Mesendoderm (in vitro differentiated cells): ENCODE results near the gene HLA-DRB1.
"Not testable (repeated sequence)": the region's sequence is repeated elsewhere in the genome, so short reads cannot be mapped to it uniquely, and the experiment has no call there.

Experiments used
- DNase-seq: peaks from one replicate; pipeline ENCODE4 v3.0.0; 2013
- H2AK5ac ChIP-seq: 2 replicates; pipeline ENCODE4 v1.6.1; 2013; ENCODE audit warnings: low read length, inconsistent platforms
- H2BK120ac ChIP-seq: 2 replicates; pipeline ENCODE4 v1.6.1; 2013; ENCODE audit warnings: low read depth, mild to moderate bottlenecking, low read length, moderate library complexity, mixed read lengths
- H2BK15ac ChIP-seq: replicated peaks from 2 replicates; pipeline ENCODE4 v1.6.1; 2013; ENCODE audit warnings: low read depth, mild to moderate bottlenecking, moderate library complexity
- H2BK5ac ChIP-seq: 2 replicates; pipeline ENCODE4 v1.6.1; 2013; ENCODE audit warnings: low read length, inconsistent platforms
- H3K18ac ChIP-seq: 2 replicates; pipeline ENCODE4 v1.6.1; 2013; ENCODE audit warnings: mild to moderate bottlenecking, low read length, mixed read lengths
- H3K23ac ChIP-seq: one replicate; pipeline ENCODE4 v1.6.1; 2013; ENCODE audit warnings: low read length
- H3K27ac ChIP-seq: 2 replicates; pipeline ENCODE4 v1.5.1; 2013; ENCODE audit warnings: low read depth, mild to moderate bottlenecking, inconsistent platforms, low read length, moderate library complexity
- H3K27me3 ChIP-seq: 2 replicates; pipeline ENCODE4 v1.6.1; 2013; ENCODE audit warnings: low read length, control low read depth, mild to moderate bottlenecking, inconsistent platforms; ENCODE audit not compliant: insufficient read depth, poor library complexity
- H3K36me3 ChIP-seq: 2 replicates; pipeline ENCODE4 v1.6.1; 2013; ENCODE audit warnings: low read length, inconsistent platforms; ENCODE audit not compliant: control insufficient read depth, insufficient read depth
- H3K4ac ChIP-seq: one replicate; pipeline ENCODE4 v1.6.1; 2013; ENCODE audit warnings: low read depth, mild to moderate bottlenecking, low read length, moderate library complexity
- H3K4me1 ChIP-seq: 2 replicates; pipeline ENCODE4 v1.6.1; 2013; ENCODE audit warnings: low read depth, low read length, inconsistent platforms; ENCODE audit not compliant: control insufficient read depth
- H3K4me2 ChIP-seq: 2 replicates; pipeline ENCODE4 v1.6.1; 2013; ENCODE audit warnings: low read length
- H3K4me3 ChIP-seq: 2 replicates; pipeline ENCODE4 v1.5.1; 2013; ENCODE audit warnings: mild to moderate bottlenecking, low read length
- H3K56ac ChIP-seq: one replicate; pipeline ENCODE4 v1.6.1; 2013; ENCODE audit warnings: low read length
- H3K79me1 ChIP-seq: 2 replicates; pipeline ENCODE4 v1.6.1; 2013; ENCODE audit warnings: low read length, inconsistent platforms
- H3K79me2 ChIP-seq: 2 replicates; pipeline ENCODE4 v1.6.1; 2013; ENCODE audit warnings: mild to moderate bottlenecking, low read length; ENCODE audit not compliant: control insufficient read depth, insufficient read depth
- H3K9ac ChIP-seq: 2 replicates; pipeline ENCODE4 v1.6.1; 2013; ENCODE audit warnings: low read length, inconsistent platforms
- H4K5ac ChIP-seq: one replicate; pipeline ENCODE4 v1.6.1; 2013; ENCODE audit warnings: low read length
- H4K8ac ChIP-seq: one replicate; pipeline ENCODE4 v1.6.1; 2013; ENCODE audit warnings: low read depth, mild to moderate bottlenecking, control low read depth, low read length, moderate library complexity
- WGBS: extraction: QIAGEN DNeasy Blood & Tissue Kit; methylation state at CpG from one replicate; pipeline ENCODE4 v1.1.7; 2013; ENCODE audit warnings: low lambda C conversion rate, missing lambda C conversion rate; ENCODE audit not compliant: insufficient coverage; ENCODE audit errors: extremely low coverage; 5-methylcytosine and 5-hydroxymethylcytosine counted together

Gene HLA-DRB1

DNA sequence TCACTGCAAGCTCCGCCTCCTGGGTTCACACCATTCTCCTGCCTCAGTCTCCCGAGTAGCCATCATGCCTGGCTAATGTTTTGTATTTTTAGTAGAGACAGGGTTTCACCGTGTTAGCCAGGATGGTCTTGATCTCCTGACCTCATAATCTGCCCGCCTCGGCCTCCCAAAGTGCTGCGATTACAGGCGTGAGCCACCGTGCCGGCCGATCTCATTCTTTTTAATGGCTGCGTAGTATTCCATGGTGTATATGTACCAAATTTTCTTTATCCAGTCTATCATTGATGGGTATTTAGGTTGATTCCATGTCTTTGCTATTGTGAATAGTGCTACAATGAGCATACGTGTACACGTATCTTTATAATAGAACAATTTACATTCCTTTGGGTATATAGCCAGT, 40.1 kb upstream of the HLA-DRB1 start:
- H3K79me1 ChIP-seq, H4K8ac ChIP-seq, H3K9ac ChIP-seq, H3K23ac ChIP-seq, H3K27ac ChIP-seq, H3K56ac ChIP-seq, H3K79me2 ChIP-seq, H2BK120ac ChIP-seq, H3K4ac ChIP-seq, H3K36me3 ChIP-seq, H3K4me2 ChIP-seq, H2BK5ac ChIP-seq, DNase-seq, H3K4me3 ChIP-seq, H4K5ac ChIP-seq, H2AK5ac ChIP-seq, H3K18ac ChIP-seq, H2BK15ac ChIP-seq, H3K4me1 ChIP-seq, H3K27me3 ChIP-seq: not testable (repeated sequence)
- WGBS: no CpG with 5 or more reads among the region's 13 CpGs

DNA sequence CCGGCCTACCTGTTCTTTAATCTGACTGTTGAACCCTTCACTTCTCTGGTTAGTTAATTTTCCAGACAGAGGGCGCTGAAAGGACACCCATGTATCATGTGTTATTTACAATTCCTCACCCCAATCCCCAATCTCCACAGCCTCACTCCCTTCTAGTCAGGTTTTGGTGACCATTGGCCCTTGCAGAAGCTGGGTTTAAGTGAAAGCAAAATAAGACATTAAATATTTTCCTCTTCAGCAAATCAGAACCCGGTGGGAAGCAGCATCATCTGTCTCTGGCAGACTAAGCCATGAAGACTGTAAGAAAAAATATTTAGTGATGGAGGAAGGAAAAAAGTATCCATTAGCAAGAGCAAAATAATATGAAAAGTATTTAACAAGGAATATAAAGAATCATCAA, 38.2 kb upstream of the HLA-DRB1 start:
- Histone ChIP-seq H3K4me3 (no peak overlapping the region), H2AK5ac (no peak overlapping the region), H4K5ac (no peak overlapping the region), H3K23ac (no peak overlapping the region), H3K27ac (no peak overlapping the region), H3K56ac (no peak overlapping the region), H3K79me2 (no peaks in the 10 kb centered on the region), H2BK120ac (no peak overlapping the region), H3K4me2 (no peak overlapping the region), H4K8ac (no peak overlapping the region), H2BK15ac (no peak overlapping the region), H3K79me1 (no peaks in the 10 kb centered on the region), H3K9ac (no peak overlapping the region), H3K18ac (no peak overlapping the region), H3K27me3 (no peaks in the 10 kb centered on the region), H3K36me3 (no peaks in the 10 kb centered on the region), H3K4me1 (no peaks in the 10 kb centered on the region), H2BK5ac (no peak overlapping the region), H3K4ac (no peak overlapping the region)
- no peak for DNase-seq
- no CpG with 5 or more reads among the region's 3 CpGs for WGBS

DNA sequence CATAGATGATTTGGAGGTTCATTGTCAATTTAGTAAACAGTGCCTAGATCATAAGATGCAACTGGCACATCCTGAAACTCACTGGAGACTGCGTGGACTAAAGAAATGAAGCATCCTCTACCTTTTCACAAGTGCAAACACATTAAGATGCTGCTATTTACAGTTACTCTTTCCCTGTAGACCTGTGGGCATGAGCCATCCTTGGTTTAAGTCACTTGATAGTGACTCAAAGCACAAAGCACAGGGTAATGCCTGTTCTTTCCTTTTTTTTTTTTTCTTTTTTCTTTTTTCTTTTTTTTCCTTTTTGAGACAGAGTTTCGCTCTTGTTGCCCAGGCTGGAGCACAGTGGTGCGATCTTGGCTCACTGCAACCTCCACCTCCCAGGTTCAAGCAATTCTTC, 37.6 kb upstream of the HLA-DRB1 start:
- Histone ChIP-seq H3K18ac (no peak overlapping the region), H2BK5ac (no peak overlapping the region), H4K8ac (no peak overlapping the region), H2AK5ac (no peak overlapping the region), H3K27ac (no peak overlapping the region), H3K27me3 (no peaks in the 10 kb centered on the region), H3K79me1 (no peaks in the 10 kb centered on the region), H3K9ac (no peak overlapping the region), H2BK15ac (no peak overlapping the region), H3K4me3 (no peak overlapping the region), H3K4me1 (no peaks in the 10 kb centered on the region), H3K23ac (no peak overlapping the region), H3K4ac (no peak overlapping the region), H4K5ac (no peak overlapping the region), H2BK120ac (no peak overlapping the region), H3K36me3 (no peaks in the 10 kb centered on the region), H3K4me2 (no peak overlapping the region), H3K56ac (no peak overlapping the region), H3K79me2 (no peaks in the 10 kb centered on the region)
- DNase-seq: no peak
- WGBS: no CpG with 5 or more reads among the region's 3 CpGs

DNA sequence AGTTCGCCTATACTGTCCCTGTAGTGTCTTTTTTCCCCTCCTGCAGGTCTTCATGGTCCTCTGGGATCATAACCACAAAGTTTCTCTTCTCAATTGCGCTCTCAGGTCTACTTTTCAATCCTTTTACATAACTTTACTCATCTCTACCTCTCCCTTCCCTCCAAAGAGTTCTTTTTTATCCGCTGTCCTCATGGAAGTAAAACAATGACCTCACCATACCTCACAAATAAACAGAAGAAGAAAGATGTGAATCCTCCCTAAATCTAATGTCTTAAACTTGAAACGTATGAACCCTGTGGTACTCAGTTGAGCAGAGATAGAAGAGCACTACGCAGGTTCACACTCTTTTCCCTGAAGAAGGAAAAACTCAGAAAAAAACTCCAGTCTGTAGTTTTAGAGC, 35.5 kb upstream of the HLA-DRB1 start:
- Histone ChIP-seq H3K18ac (no peak overlapping the region), H2BK5ac (no peak overlapping the region), H2AK5ac (no peak overlapping the region), H4K8ac (no peak overlapping the region), H3K27me3 (no peaks in the 10 kb centered on the region), H3K9ac (no peak overlapping the region), H3K56ac (no peak overlapping the region), H3K23ac (no peak overlapping the region), H3K27ac (no peak overlapping the region), H3K4me2 (no peak overlapping the region), H3K79me2 (no peaks in the 10 kb centered on the region), H3K4me1 (no peaks in the 10 kb centered on the region), H4K5ac (no peak overlapping the region), H2BK120ac (no peak overlapping the region), H3K79me1 (no peaks in the 10 kb centered on the region), H3K4ac (no peak overlapping the region), H2BK15ac (no peak overlapping the region), H3K36me3 (no peaks in the 10 kb centered on the region), H3K4me3 (no peak overlapping the region)
- no CpG with 5 or more reads among the region's 5 CpGs for WGBS
- DNase-seq: no peak

DNA sequence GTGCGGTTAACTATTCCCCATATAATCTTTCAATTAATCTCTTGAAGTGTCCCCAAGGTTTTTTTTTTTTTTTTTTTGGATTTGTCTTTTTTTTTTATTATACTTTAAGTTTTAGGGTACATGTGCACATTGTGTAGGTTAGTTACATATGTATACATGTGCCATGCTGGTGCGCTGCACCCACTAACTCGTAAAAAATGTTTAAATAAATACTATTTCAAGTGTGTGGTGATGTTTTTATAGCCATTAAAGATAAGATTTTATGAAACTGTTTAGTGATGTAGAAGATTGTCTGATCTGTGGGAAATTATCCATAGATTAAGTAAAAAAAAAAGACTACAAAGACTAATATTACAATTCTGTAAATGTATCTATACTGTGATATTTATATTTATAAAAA, 34.9 kb upstream of the HLA-DRB1 start:
- no peak overlapping the region for H3K23ac ChIP-seq
- no peak overlapping the region for H3K18ac ChIP-seq
- DNase-seq: no peak
- no peaks in the 10 kb centered on the region for H3K4me1 ChIP-seq
- no peak overlapping the region for H3K56ac ChIP-seq
- no peak overlapping the region for H3K4me3 ChIP-seq
- no peak overlapping the region for H2BK120ac ChIP-seq
- H2AK5ac ChIP-seq: no peak overlapping the region
- no peaks in the 10 kb centered on the region for H3K36me3 ChIP-seq
- H2BK15ac ChIP-seq: no peak overlapping the region
- no peak overlapping the region for H3K4me2 ChIP-seq
- H3K9ac ChIP-seq: no peak overlapping the region
- no peak overlapping the region for H4K5ac ChIP-seq
- H3K27me3 ChIP-seq: no peaks in the 10 kb centered on the region
- no peak overlapping the region for H3K27ac ChIP-seq
- no peaks in the 10 kb centered on the region for H3K79me2 ChIP-seq
- no peak overlapping the region for H4K8ac ChIP-seq
- H3K4ac ChIP-seq: no peak overlapping the region
- H3K79me1 ChIP-seq: no peaks in the 10 kb centered on the region
- no peak overlapping the region for H2BK5ac ChIP-seq
- WGBS: no CpG with 5 or more reads among the region's 3 CpGs

DNA sequence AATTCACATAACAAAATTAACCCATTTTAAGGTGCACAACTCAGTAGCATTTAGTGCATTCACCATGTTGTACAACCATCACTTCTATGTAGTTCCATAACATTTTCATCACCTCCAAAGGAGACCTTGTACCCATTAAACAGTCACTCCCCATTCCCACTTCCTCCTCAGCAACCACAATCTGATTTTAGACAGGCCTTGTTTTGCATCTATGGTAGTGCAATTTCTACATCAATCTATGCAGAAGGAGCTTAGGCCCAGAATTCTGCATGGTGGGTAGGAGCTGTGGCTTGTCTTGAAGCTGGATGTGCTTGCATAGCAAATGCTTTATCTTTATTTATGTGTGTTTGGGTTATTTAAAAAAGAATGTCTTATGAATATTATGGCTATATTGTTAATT, 34.0 kb upstream of the HLA-DRB1 start:
- no peak overlapping the region for H4K5ac ChIP-seq
- no peak overlapping the region for H2BK15ac ChIP-seq
- H2BK120ac ChIP-seq: no peak overlapping the region
- H3K4me1 ChIP-seq: no peaks in the 10 kb centered on the region
- H3K4me3 ChIP-seq: no peak overlapping the region
- no peaks in the 10 kb centered on the region for H3K79me2 ChIP-seq
- H3K23ac ChIP-seq: no peak overlapping the region
- H3K56ac ChIP-seq: no peak overlapping the region
- H3K36me3 ChIP-seq: no peaks in the 10 kb centered on the region
- no peak overlapping the region for H2AK5ac ChIP-seq
- H3K4me2 ChIP-seq: no peak overlapping the region
- H3K27ac ChIP-seq: no peak overlapping the region
- H3K9ac ChIP-seq: no peak overlapping the region
- no peak overlapping the region for H3K4ac ChIP-seq
- H3K27me3 ChIP-seq: no peaks in the 10 kb centered on the region
- no peak overlapping the region for H4K8ac ChIP-seq
- DNase-seq: no peak
- no peak overlapping the region for H3K18ac ChIP-seq
- no peaks in the 10 kb centered on the region for H3K79me1 ChIP-seq
- H2BK5ac ChIP-seq: no peak overlapping the region
